Astrocyte (in vitro differentiated cells and primary cell): ENCODE results near the gene DACT2. TPM values are rescaled to one million over a fixed set of nuclear protein-coding genes. Genes with fewer than 3 reads are reported as not detected.

ENCODE experiments used
- DNase-seq: peaks from one replicate; pipeline ENCODE4 v3.0.0-alpha.2; 2010; ENCODE audit warnings: low read depth
- FAIRE-seq: peaks from 2 replicates; lab custom pipeline; 2011; peaks lifted over from hg19 to GRCh38; lab: Jason Lieb, UNC
- H2AFZ ChIP-seq: 2 replicates; pipeline ENCODE4 v1.6.0; 2012; ENCODE audit warnings: low read depth, low read length, inconsistent platforms
- H3K27ac ChIP-seq: 2 replicates; pipeline ENCODE4 v1.5.1; 2011; ENCODE audit warnings: low read depth, low read length, inconsistent platforms
- H3K27me3 ChIP-seq: 2 replicates; pipeline ENCODE4 v1.6.0; 2011; ENCODE audit warnings: low read length, inconsistent platforms; ENCODE audit not compliant: insufficient read depth
- H3K36me3 ChIP-seq: 2 replicates; pipeline ENCODE4 v1.5.1; 2011; ENCODE audit warnings: low read length, inconsistent platforms; ENCODE audit not compliant: insufficient read depth
- H3K4me1 ChIP-seq: 2 replicates; pipeline ENCODE4 v1.5.1; 2011; ENCODE audit warnings: low read length, inconsistent platforms; ENCODE audit not compliant: insufficient read depth
- H3K4me2 ChIP-seq: 2 replicates; pipeline ENCODE4 v1.6.0; 2012; ENCODE audit warnings: low read length, inconsistent platforms
- H3K4me3 ChIP-seq: 2 replicates; pipeline ENCODE4 v1.5.1; 2011; ENCODE audit warnings: low read depth, mild to moderate bottlenecking, low read length, inconsistent platforms; ENCODE audit not compliant: insufficient read depth
- H3K79me2 ChIP-seq: 2 replicates; pipeline ENCODE4 v1.6.0; 2012; ENCODE audit warnings: mild to moderate bottlenecking, low read length, inconsistent platforms; ENCODE audit not compliant: insufficient read depth
- H3K9ac ChIP-seq: 2 replicates; pipeline ENCODE4 v1.6.0; 2012; ENCODE audit warnings: mild to moderate bottlenecking, low read length, inconsistent platforms
- H3K9me3 ChIP-seq: 2 replicates; pipeline ENCODE4 v1.5.1; 2012; ENCODE audit warnings: low read depth, mild to moderate bottlenecking, low read length, inconsistent platforms; ENCODE audit not compliant: insufficient read depth
- H4K20me1 ChIP-seq: 2 replicates; pipeline ENCODE4 v1.6.0; 2012; ENCODE audit warnings: low read length, inconsistent platforms; ENCODE audit not compliant: insufficient read depth
- H3K27ac Mint-ChIP-seq: one replicate; pipeline ENCODE4 v1.8.0; 2021; ENCODE audit warnings: mild to moderate bottlenecking, mixed read lengths; ENCODE audit not compliant: unreplicated experiment
- H3K27me3 Mint-ChIP-seq: one replicate; pipeline ENCODE4 v1.8.0; 2021; ENCODE audit warnings: low read depth, mixed read lengths; ENCODE audit not compliant: unreplicated experiment
- H3K36me3 Mint-ChIP-seq: one replicate; pipeline ENCODE4 v1.8.0; 2021; ENCODE audit warnings: low read depth, mixed read lengths; ENCODE audit not compliant: unreplicated experiment
- H3K4me1 Mint-ChIP-seq: one replicate; pipeline ENCODE4 v1.8.0; 2021; ENCODE audit warnings: low read depth, mixed read lengths; ENCODE audit not compliant: unreplicated experiment
- H3K4me3 Mint-ChIP-seq: one replicate; pipeline ENCODE4 v1.8.0; 2021; ENCODE audit warnings: mild to moderate bottlenecking, moderate library complexity, mixed read lengths; ENCODE audit not compliant: unreplicated experiment
- H3K9me3 Mint-ChIP-seq: one replicate; pipeline ENCODE4 v1.8.0; 2021; ENCODE audit warnings: mild to moderate bottlenecking, mixed read lengths; ENCODE audit not compliant: unreplicated experiment
- CTCF ChIP-seq: IDR thresholded peaks from 2 replicates; pipeline ENCODE4 v1.5.1; 2011; ENCODE audit warnings: low read depth, mild to moderate bottlenecking, inconsistent platforms, low read length, moderate library complexity; ENCODE audit not compliant: insufficient read depth
- EZH2 ChIP-seq: IDR thresholded peaks from 2 replicates; pipeline ENCODE4 v1.6.1; 2012; ENCODE audit warnings: mild to moderate bottlenecking, low read length, inconsistent platforms; ENCODE audit not compliant: insufficient read depth
- total RNA-seq: library from RNA; stranded (reverse); gene quantifications from 2 replicates; pipeline ENCODE4 v1.2.1, GENCODE V29; 2021

Gene DACT2
- total RNA-seq, 1 donor from 2014 or later: 0.20 TPM

DNA sequence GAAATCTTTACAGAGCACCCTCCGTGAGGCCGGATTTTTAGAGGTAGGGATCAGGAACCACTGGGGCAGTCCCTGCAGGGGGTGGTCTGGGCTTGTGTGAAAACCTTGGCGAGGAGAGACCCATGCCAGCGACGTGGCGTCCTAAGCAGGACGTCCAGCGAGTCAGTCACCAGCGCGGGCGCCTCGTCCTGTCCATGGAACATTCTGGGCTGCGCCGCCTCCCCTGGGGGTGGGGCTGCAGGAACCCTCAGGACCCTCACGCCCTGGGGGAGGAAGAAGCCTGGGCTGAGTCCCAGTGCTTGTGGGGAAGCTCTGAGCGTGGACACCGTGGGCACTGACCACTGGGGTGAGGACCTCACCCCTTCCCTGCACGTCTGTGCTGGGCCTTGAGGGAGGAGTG is 25.7 kb upstream of the DACT2 start:
- peaks cover 5% of the 10 kb centered on the region for H3K9me3 ChIP-seq
- no peak overlapping the region for H3K4me3 Mint-ChIP-seq

GRCh38 chr6:168344338-168344737 is 24.8 kb upstream of the DACT2 start:
- Mint-ChIP-seq H3K36me3 (no peaks in the 10 kb centered on the region), H3K4me1 (no peaks in the 10 kb centered on the region), H3K4me3 (no peak overlapping the region), H3K9me3 (no peaks in the 10 kb centered on the region), H3K27ac (no peak overlapping the region), H3K27me3 (peaks cover 42% of the 10 kb centered on the region)
- Histone ChIP-seq H3K4me2 (no peak overlapping the region), H3K27me3 (no peaks in the 10 kb centered on the region), H3K27ac (no peak overlapping the region), H3K4me3 (no peak overlapping the region), H3K79me2 (no peaks in the 10 kb centered on the region), H3K9ac (no peak overlapping the region), H3K9me3 (peaks cover 5% of the 10 kb centered on the region), H3K4me1 (no peaks in the 10 kb centered on the region), H3K36me3 (no peaks in the 10 kb centered on the region), H2AFZ (no peak overlapping the region), H4K20me1 (no peaks in the 10 kb centered on the region)
- FAIRE-seq (no peak), DNase-seq (no peak)
- no peak for TF ChIP-seq CTCF
- no peak for TF ChIP-seq EZH2

More for the DNA sequence above, 25.7 kb upstream of the DACT2 start:
- Histone ChIP-seq H3K4me3 (no peak overlapping the region), H2AFZ (no peak overlapping the region), H3K36me3 (no peaks in the 10 kb centered on the region), H3K27ac (no peak overlapping the region), H3K79me2 (no peaks in the 10 kb centered on the region), H3K4me2 (no peak overlapping the region), H3K9ac (no peak overlapping the region), H3K27me3 (no peaks in the 10 kb centered on the region), H4K20me1 (no peaks in the 10 kb centered on the region), H3K4me1 (no peaks in the 10 kb centered on the region)
- DNase-seq (no peak), FAIRE-seq (no peak)
- no peaks in the 10 kb centered on the region for H3K36me3 Mint-ChIP-seq
- no peak overlapping the region for H3K27ac Mint-ChIP-seq
- TF ChIP-seq EZH2 (no peak), CTCF (no peak)
- H3K4me1 Mint-ChIP-seq: no peaks in the 10 kb centered on the region
- peaks cover 5% of the 10 kb centered on the region for H3K9me3 Mint-ChIP-seq
- peaks cover 45% of the 10 kb centered on the region for H3K27me3 Mint-ChIP-seq

DNA sequence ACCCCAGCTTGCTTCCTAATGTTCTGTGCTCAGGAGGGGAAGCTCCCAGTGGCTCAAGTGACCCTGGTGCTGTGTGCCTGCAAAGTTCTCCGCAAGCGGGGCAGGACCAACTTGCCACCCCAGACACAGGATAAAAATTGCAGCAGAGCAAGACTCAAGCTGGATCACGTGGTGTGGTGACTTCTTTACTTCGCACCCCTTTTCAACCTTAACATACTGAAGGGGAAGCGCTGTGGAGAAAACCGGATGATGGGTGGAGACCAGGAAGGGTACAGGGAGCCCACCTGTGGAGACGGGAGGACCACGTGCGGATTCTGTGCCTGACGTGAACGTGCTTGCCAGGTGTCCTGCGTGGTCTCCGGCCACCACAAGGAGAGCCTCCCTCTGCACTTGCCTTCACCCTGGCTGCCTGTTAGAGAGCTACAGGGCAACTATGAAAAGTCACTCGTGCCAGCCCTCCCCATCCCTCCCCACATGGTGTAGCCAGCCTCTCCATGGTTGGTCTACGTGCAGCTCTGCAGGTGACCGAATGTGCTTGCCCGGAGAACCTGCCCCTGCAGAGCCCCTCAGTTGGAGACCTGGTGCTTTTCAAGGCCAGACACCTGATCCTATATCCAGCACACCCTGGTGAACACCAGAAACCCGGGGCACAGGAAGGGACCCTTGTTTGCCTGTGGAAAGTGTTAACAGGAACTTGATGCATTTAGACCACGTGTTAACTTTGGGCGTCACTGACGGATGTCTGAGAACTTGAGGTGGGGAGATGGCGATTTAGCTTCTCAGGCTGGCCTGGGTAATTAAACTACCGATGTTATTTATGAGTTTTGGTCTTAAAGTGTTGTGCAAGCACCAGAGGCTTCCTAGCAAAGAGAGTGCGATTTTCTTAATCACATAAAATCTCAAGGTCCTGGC is 23.9 kb upstream of the DACT2 start:
- no peak overlapping the region for H2AFZ ChIP-seq
- no peak for FAIRE-seq
- no peak for TF ChIP-seq CTCF
- no peak for TF ChIP-seq EZH2
- no peak overlapping the region for H3K9ac ChIP-seq
- H3K9me3 ChIP-seq: peaks cover 5% of the 10 kb centered on the region
- no peaks in the 10 kb centered on the region for H3K9me3 Mint-ChIP-seq
- H3K36me3 Mint-ChIP-seq: no peaks in the 10 kb centered on the region
- peaks cover 43% of the 10 kb centered on the region for H3K27me3 Mint-ChIP-seq
- no peaks in the 10 kb centered on the region for H3K36me3 ChIP-seq
- H3K27me3 ChIP-seq: no peaks in the 10 kb centered on the region
- peak overlapping the region; percentile 1 for H3K27ac Mint-ChIP-seq
- no peaks in the 10 kb centered on the region for H3K4me1 ChIP-seq
- H3K4me2 ChIP-seq: no peak overlapping the region
- H3K4me1 Mint-ChIP-seq: no peaks in the 10 kb centered on the region
- no peak overlapping the region for H3K27ac ChIP-seq
- no peaks in the 10 kb centered on the region for H4K20me1 ChIP-seq
- no peak for DNase-seq
- H3K4me3 ChIP-seq: no peak overlapping the region
- H3K4me3 Mint-ChIP-seq: no peak overlapping the region
- H3K79me2 ChIP-seq: no peaks in the 10 kb centered on the region
